Parathyroid adenoma (tissue), 2 donors: ENCODE results near the gene ACVRL1.
A peak's percentile ranks its signal among the peaks of the same experiment; 100 is the strongest.

Experiments
- H2AFZ ChIP-seq: fragments of 300-600 bp; sonication (generic); one replicate; pipeline ENCODE4 v1.7.0; 2017; ENCODE audit warnings: antibody characterized with exemption, mild to moderate bottlenecking
- H3K27ac ChIP-seq: fragments of 300-600 bp; sonication (generic); one replicate; pipeline ENCODE4 v1.7.0; 2017
- H3K27me3 ChIP-seq: fragments of 300-600 bp; sonication (generic); one replicate; pipeline ENCODE4 v1.7.0; 2017; ENCODE audit warnings: low read length; ENCODE audit not compliant: control insufficient read depth, insufficient read depth
- H3K36me3 ChIP-seq: fragments of 300-600 bp; sonication (generic); one replicate; pipeline ENCODE4 v1.7.0; 2017; ENCODE audit warnings: low read length; ENCODE audit not compliant: control insufficient read depth, insufficient read depth
- H3K4me1 ChIP-seq: fragments of 300-600 bp; sonication (generic); one replicate; pipeline ENCODE4 v1.7.0; 2017; ENCODE audit warnings: control low read depth
- H3K4me2 ChIP-seq: fragments of 300-600 bp; sonication (generic); one replicate; pipeline ENCODE4 v1.7.0; 2017; ENCODE audit warnings: low read length
- H3K4me3 ChIP-seq: fragments of 300-600 bp; sonication (generic); one replicate; pipeline ENCODE4 v1.7.0; 2017; ENCODE audit warnings: low read depth, low read length
- H3K79me2 ChIP-seq: fragments of 300-600 bp; sonication (generic); one replicate; pipeline ENCODE4 v1.7.0; 2017; ENCODE audit warnings: control low read depth
- H3K9ac ChIP-seq: fragments of 300-600 bp; sonication (generic); one replicate; pipeline ENCODE4 v1.7.0; 2017; ENCODE audit warnings: mild to moderate bottlenecking
- H3K9me3 ChIP-seq: fragments of 300-600 bp; sonication (generic); one replicate; pipeline ENCODE4 v1.7.0; 2017; ENCODE audit warnings: low read length; ENCODE audit not compliant: control insufficient read depth
- CTCF ChIP-seq: fragments of 300-600 bp; sonication (generic); IDR thresholded peaks from one replicate; pipeline ENCODE4 v1.7.0; 2017; ENCODE audit warnings: antibody characterized with exemption, mild to moderate bottlenecking
- donor health status: primary hyperparathyroidism.

ACVRL1 gene

DNA sequence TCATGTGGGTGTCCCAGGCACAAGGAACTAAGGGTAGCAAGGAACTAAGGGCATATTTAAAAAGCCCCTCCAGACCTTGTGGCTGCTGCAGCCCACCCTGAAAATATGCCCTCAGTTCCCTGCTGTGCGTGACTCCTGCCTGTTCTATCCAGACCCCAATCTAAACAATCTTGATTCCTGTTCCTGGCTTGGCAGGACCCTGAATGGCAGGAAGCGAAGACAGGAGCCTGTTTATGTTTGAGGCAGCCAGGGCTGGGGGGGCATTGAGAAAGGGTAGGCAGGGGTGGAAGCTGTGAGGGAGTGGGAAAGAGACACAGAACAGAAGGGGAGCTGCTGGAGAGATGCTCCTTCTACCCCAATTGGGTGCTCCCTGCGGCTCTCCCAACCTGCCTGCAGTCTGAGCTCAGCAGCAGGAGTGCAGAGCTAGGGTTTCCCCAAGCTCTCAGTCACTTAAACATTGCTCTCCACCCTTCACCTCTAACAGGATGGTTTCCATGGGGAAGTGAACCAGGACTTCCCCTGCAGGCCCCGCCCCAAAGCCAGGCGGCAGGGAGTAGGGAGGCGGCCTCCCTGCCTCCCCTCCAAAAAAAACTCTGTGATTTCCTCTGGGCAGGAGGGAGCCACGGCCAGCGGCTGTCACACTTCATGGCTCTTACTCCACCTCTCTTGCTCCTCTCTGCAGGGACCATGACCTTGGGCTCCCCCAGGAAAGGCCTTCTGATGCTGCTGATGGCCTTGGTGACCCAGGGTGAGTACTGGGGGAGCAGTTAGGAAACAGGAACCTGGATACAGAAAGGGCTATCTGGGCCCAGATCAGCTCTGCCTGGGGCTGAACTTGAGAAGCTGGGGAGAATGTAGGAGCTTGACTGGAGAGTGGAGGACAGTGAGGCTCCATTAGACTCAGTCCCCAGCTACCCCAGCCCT is 4.7 kb downstream of the ACVRL1 start:
- H3K27me3 ChIP-seq: no peaks in the 10 kb centered on the region

DNA sequence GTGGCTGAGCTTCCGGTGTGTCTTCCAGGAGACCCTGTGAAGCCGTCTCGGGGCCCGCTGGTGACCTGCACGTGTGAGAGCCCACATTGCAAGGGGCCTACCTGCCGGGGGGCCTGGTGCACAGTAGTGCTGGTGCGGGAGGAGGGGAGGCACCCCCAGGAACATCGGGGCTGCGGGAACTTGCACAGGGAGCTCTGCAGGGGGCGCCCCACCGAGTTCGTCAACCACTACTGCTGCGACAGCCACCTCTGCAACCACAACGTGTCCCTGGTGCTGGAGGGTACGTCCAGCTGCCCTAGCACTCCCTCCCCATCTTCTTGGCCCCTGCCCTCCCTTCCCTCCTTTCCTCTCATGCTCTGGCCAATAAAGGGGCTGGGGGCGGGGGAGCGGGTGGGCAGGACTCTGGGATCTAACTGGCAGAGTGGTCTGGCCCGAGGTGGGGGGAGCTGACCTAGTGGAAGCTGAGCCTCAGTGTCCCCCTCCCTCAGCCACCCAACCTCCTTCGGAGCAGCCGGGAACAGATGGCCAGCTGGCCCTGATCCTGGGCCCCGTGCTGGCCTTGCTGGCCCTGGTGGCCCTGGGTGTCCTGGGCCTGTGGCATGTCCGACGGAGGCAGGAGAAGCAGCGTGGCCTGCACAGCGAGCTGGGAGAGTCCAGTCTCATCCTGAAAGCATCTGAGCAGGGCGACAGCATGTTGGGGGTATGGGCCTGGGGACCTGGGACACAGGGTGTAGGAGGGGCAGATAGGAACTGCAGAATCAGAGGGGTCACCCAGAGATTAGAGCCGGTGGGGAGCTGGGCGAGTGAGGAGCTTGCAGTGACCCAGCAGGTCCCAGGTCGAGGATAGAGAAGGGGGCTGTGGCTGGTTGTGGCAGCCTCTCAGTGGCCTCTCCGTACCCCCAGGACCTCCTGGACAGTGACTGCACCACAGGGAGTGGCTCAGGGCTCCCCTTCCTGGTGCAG is 6.0 kb downstream of the ACVRL1 start:
- no peak overlapping the region for H3K4me3 ChIP-seq
- no peak for TF ChIP-seq CTCF
- H3K36me3 ChIP-seq: no peaks in the 10 kb centered on the region
- peaks cover 54% of the 10 kb centered on the region for H3K4me1 ChIP-seq
- H3K27me3 ChIP-seq: no peaks in the 10 kb centered on the region
- no peak overlapping the region for H3K4me2 ChIP-seq
- no peak overlapping the region for H2AFZ ChIP-seq
- H3K27ac ChIP-seq: peak overlapping the region; percentile 82
- peaks cover 6% of the 10 kb centered on the region for H3K79me2 ChIP-seq
- H3K9me3 ChIP-seq: no peaks in the 10 kb centered on the region
- H3K9ac ChIP-seq: no peak overlapping the region

More for the DNA sequence above, 4.7 kb downstream of the ACVRL1 start:
- Histone ChIP-seq H3K27ac (peak overlapping the region; percentile 82), H3K9ac (no peak overlapping the region), H3K36me3 (no peaks in the 10 kb centered on the region), H3K4me3 (no peak overlapping the region), H3K4me1 (peaks cover 52% of the 10 kb centered on the region), H3K4me2 (peak overlapping the region; percentile 38), H2AFZ (peak overlapping the region; percentile 53), H3K9me3 (no peaks in the 10 kb centered on the region), H3K79me2 (peaks cover 10% of the 10 kb centered on the region)
- no peak for TF ChIP-seq CTCF

GRCh38 chr12:51914034-51914923 is 7.0 kb downstream of the ACVRL1 start:
- Histone ChIP-seq H3K9ac (no peak overlapping the region), H3K27ac (no peak overlapping the region)

More at GRCh38 chr12:51914034-51914923, 7.0 kb downstream of the ACVRL1 start:
- no peaks in the 10 kb centered on the region for H3K36me3 ChIP-seq
- peaks cover 45% of the 10 kb centered on the region for H3K4me1 ChIP-seq
- no peaks in the 10 kb centered on the region for H3K9me3 ChIP-seq
- H3K79me2 ChIP-seq: no peaks in the 10 kb centered on the region
- no peak overlapping the region for H3K4me2 ChIP-seq
- H2AFZ ChIP-seq: no peak overlapping the region
- H3K4me3 ChIP-seq: no peak overlapping the region
- TF ChIP-seq CTCF: no peak
- no peaks in the 10 kb centered on the region for H3K27me3 ChIP-seq
